HL-60/S4 treated with phorbol 12-myristate 13-acetate at 8.2 ng/mL for 4 days and 3 days (cell line): ENCODE data around the gene TMEM53.

Experiments used
- in situ Hi-C: fragments of 300-500 bp; cut with MboI; formaldehyde crosslinking; loops from 2 replicates; pipeline ENCODE4 v1.15.0; 2022; ENCODE audit warnings: low sequenced_read_pairs

TMEM53 gene

GRCh38 chr1:44606701-44607281, 67.5 kb downstream of the TMEM53 start:
- in situ Hi-C loops = no loop called here

- in situ Hi-C loops = no loop called here
These were observed 68.2 kb downstream of the TMEM53 start for GRCh38 chr1:44605914-44606615.

- in situ Hi-C loops = no loop called here
These were observed 69.9 kb downstream of the TMEM53 start for GRCh38 chr1:44604157-44604955.

- in situ Hi-C loops = no loop called here
These were observed 70.6 kb downstream of the TMEM53 start for GRCh38 chr1:44603718-44604117.
